WTC11 (cell line): ENCODE results near the gene EVX1.

Experiments
- AFF4 ChIP-seq: sonication (generic); formaldehyde crosslinking; IDR thresholded peaks from 2 replicates; pipeline ENCODE4 v1.8.1; 2023; ENCODE audit warnings: mild to moderate bottlenecking, missing genetic modification reagents, borderline replicate concordance
- ATF3 ChIP-seq: sonication (generic); formaldehyde crosslinking; conservative IDR thresholded peaks from 2 replicates; pipeline ENCODE4 v1.8.1; 2022; ENCODE audit warnings: mild to moderate bottlenecking, missing genetic modification reagents
- CTCF ChIP-seq: fragments of 200-600 bp; IDR thresholded peaks from 2 replicates; pipeline ENCODE4 v1.8.0; 2022; ENCODE audit warnings: antibody characterized with exemption
- E2F5 ChIP-seq: sonication (generic); formaldehyde crosslinking; IDR thresholded peaks from 2 replicates; pipeline ENCODE4 v1.8.1; 2022; ENCODE audit warnings: mild to moderate bottlenecking, moderate library complexity, missing genetic modification reagents
- FOXJ3 ChIP-seq: sonication (generic); formaldehyde crosslinking; IDR thresholded peaks from 2 replicates; pipeline ENCODE4 v1.9.0; 2021; ENCODE audit warnings: missing genetic modification reagents, mild to moderate bottlenecking, borderline replicate concordance
- NR2C2 ChIP-seq: sonication (generic); formaldehyde crosslinking; IDR thresholded peaks from 2 replicates; pipeline ENCODE4 v1.8.0; 2022; ENCODE audit warnings: mild to moderate bottlenecking, missing genetic modification reagents
- TP53 ChIP-seq: sonication (generic); formaldehyde crosslinking; IDR thresholded peaks from 2 replicates; pipeline ENCODE4 v1.8.1; 2023; ENCODE audit warnings: mild to moderate bottlenecking, missing genetic modification reagents
- USF2 ChIP-seq: sonication (generic); formaldehyde crosslinking; IDR thresholded peaks from 2 replicates; pipeline ENCODE4 v1.8.1; 2023; ENCODE audit warnings: mild to moderate bottlenecking, missing genetic modification reagents, moderate library complexity
- ZNF263 ChIP-seq: sonication (generic); formaldehyde crosslinking; IDR thresholded peaks from 2 replicates; pipeline ENCODE4 v1.8.1; 2022; ENCODE audit warnings: low read depth, mild to moderate bottlenecking, moderate library complexity, missing genetic modification reagents

- TF ChIP-seq TP53 (no peak), NR2C2 (no peak), USF2 (CRISPR knock-in tag) (no peak), AFF4 (CRISPR knock-in tag) (no peak), ZNF263 (no peak), FOXJ3 (CRISPR knock-in tag) (no peak), E2F5 (no peak), ATF3 (CRISPR knock-in tag) (no peak), CTCF (no peak)
Measured at GRCh38 chr7:27202862-27203134, 39.8 kb upstream of the EVX1 start.
